Body of pancreas (tissue), 4 donors: ENCODE measurements around the gene WDR5.

ENCODE experiments used
- POLR2A ChIP-seq, 3 donors: fragments of 450-650 bp; IDR thresholded peaks; one replicate each; pipeline ENCODE4 v1.6.1; 2016; ENCODE audit warnings: antibody characterized with exemption in 3 of 3, mild to moderate bottlenecking in 2 of 3
- TF ChIP-seq, protein P1 (sequence below), 7 experiments: fragments of 450-650 bp in 4 of 7; fragments of 200-600 bp in 3 of 7; sonication (generic) in 3 of 7; IDR thresholded peaks; one replicate each; pipeline ENCODE4 v1.5.1; 2016 to 2019; ENCODE audit warnings: antibody characterized with exemption in 7 of 7

- TF ChIP-seq POLR2A (IDR thresholded peaks at IDR 0.05): no peak
- TF ChIP-seq, protein P1, sequence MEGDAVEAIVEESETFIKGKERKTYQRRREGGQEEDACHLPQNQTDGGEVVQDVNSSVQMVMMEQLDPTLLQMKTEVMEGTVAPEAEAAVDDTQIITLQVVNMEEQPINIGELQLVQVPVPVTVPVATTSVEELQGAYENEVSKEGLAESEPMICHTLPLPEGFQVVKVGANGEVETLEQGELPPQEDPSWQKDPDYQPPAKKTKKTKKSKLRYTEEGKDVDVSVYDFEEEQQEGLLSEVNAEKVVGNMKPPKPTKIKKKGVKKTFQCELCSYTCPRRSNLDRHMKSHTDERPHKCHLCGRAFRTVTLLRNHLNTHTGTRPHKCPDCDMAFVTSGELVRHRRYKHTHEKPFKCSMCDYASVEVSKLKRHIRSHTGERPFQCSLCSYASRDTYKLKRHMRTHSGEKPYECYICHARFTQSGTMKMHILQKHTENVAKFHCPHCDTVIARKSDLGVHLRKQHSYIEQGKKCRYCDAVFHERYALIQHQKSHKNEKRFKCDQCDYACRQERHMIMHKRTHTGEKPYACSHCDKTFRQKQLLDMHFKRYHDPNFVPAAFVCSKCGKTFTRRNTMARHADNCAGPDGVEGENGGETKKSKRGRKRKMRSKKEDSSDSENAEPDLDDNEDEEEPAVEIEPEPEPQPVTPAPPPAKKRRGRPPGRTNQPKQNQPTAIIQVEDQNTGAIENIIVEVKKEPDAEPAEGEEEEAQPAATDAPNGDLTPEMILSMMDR (IDR thresholded peaks at IDR 0.05): no peak
Measured at GRCh38 chr9:134188386-134189144, 52.7 kb downstream of the WDR5 start.
